ENCODE results near the gene GBP2. TPM values are rescaled to one million over a fixed set of nuclear protein-coding genes. Genes with fewer than 3 reads are reported as not detected.

Gene GBP2
- total and polyA plus RNA-seq, 4 donors: 7.4 to 18.2 (median 14.1) TPM

- peaks cover 2 to 47% (median 26%) of the 10 kb centered on the region in 4 donors for H3K4me1 ChIP-seq (ENCODE audit: control insufficient read depth in 4 of 4, insufficient read depth in 4 of 4, low read length in 3 of 4)
- no peak overlapping the region for H3K4me3 ChIP-seq (ENCODE audit: low read depth in 1 of 3, low read length in 3 of 3)
- H3K9ac ChIP-seq (ENCODE audit: low read depth in 1 of 2, low read length in 2 of 2): no peak overlapping the region
- peak overlapping the region in 1 of 2 donors; percentile 40 for H3K27ac ChIP-seq (ENCODE audit: low read depth in 1 of 2, low read length in 2 of 2)
- DNase-seq (ENCODE audit: low spot score): no peak
- TF ChIP-seq RXRA (IDR thresholded peaks at IDR 0.05) (no peak), HNF4G (IDR thresholded peaks at IDR 0.05) (no peak), FOXA2 (IDR thresholded peaks at IDR 0.05) (no peak), MAX (IDR thresholded peaks at IDR 0.05) (no peak), YY1 (IDR thresholded peaks at IDR 0.05) (no peak), REST (IDR thresholded peaks at IDR 0.05) (no peak), NR2F2 (IDR thresholded peaks at IDR 0.05) (no peak), FOXA1 (IDR thresholded peaks at IDR 0.05) (no peak), ZBTB33 (IDR thresholded peaks at IDR 0.05) (no peak), GABPA (IDR thresholded peaks at IDR 0.05 in 1 of 2, conservative IDR thresholded peaks at IDR 0.05 in 1 of 2) (no peak), ATF3 (IDR thresholded peaks at IDR 0.05) (no peak), JUND (IDR thresholded peaks at IDR 0.05) (no peak), TAF1 (conservative IDR thresholded peaks at IDR 0.05) (no peak), SP1 (IDR thresholded peaks at IDR 0.05) (no peak), EGR1 (IDR thresholded peaks at IDR 0.05; ENCODE audit: low read depth in 2 of 2) (no peak), HNF4A (conservative IDR thresholded peaks at IDR 0.05) (no peak)
- no peaks in the 10 kb centered on the region for H3K9me3 ChIP-seq (ENCODE audit: control insufficient read depth in 4 of 4, low read length in 3 of 4)
- peaks cover 0 to 11% (median 2%) of the 10 kb centered on the region in 4 donors for H3K36me3 ChIP-seq (ENCODE audit: control insufficient read depth in 4 of 4, insufficient read depth in 3 of 4, low read depth in 1 of 4, low read length in 3 of 4)
- no peaks in the 10 kb centered on the region for H3K27me3 ChIP-seq (ENCODE audit: control insufficient read depth in 4 of 4, insufficient read depth in 4 of 4, low read length in 3 of 4)
These were observed 45.1 kb upstream of the GBP2 start for GRCh38 chr1:89171067-89171438.

- H3K27me3 ChIP-seq (ENCODE audit: control insufficient read depth in 4 of 4, insufficient read depth in 4 of 4, low read length in 3 of 4): no peaks in the 10 kb centered on the region
- peaks cover 2 to 46% (median 26%) of the 10 kb centered on the region in 4 donors for H3K4me1 ChIP-seq (ENCODE audit: control insufficient read depth in 4 of 4, insufficient read depth in 4 of 4, low read length in 3 of 4)
- WGBS: 84% methylated on average over 4 of the region's 4 CpGs
- H3K27ac ChIP-seq (ENCODE audit: low read depth in 1 of 2, low read length in 2 of 2): peak overlapping the region in 1 of 2 donors; percentile 40
- TF ChIP-seq YY1 (IDR thresholded peaks at IDR 0.05) (peak; percentile 25), JUND (IDR thresholded peaks at IDR 0.05) (no peak)
- DNase-seq (ENCODE audit: low spot score): no peak
- no peaks in the 10 kb centered on the region for H3K9me3 ChIP-seq (ENCODE audit: control insufficient read depth in 4 of 4, low read length in 3 of 4)
- no peak overlapping the region for H3K4me3 ChIP-seq (ENCODE audit: low read depth in 1 of 3, low read length in 3 of 3)
- no peak overlapping the region for H3K9ac ChIP-seq (ENCODE audit: low read depth in 1 of 2, low read length in 2 of 2)
- H3K36me3 ChIP-seq (ENCODE audit: control insufficient read depth in 4 of 4, insufficient read depth in 3 of 4, low read depth in 1 of 4, low read length in 3 of 4): peaks cover 0 to 11% (median 3%) of the 10 kb centered on the region in 4 donors
These were observed 44.5 kb upstream of the GBP2 start for GRCh38 chr1:89170170-89171066.

Measured in liver (tissue), 9 donors.